Thyroid gland (tissue), 4 donors: ENCODE measurements around the gene MAGI1.

ENCODE experiments used
- CTCF ChIP-seq, 6 experiments: fragments of 200-600 bp in 3 of 6; fragments of 450-650 bp in 3 of 6; sonication (generic) in 3 of 6; IDR thresholded peaks; one replicate each; pipeline ENCODE4 v1.5.1; 2016 to 2019; ENCODE audit warnings: antibody characterized with exemption in 6 of 6, mild to moderate bottlenecking in 2 of 6, inconsistent platforms in 1 of 6, moderate library complexity in 1 of 6
- POLR2A ChIP-seq, 2 donors: fragments of 450-650 bp; IDR thresholded peaks; one replicate each; pipeline ENCODE4 v1.6.1; 2017; ENCODE audit warnings: antibody characterized with exemption in 2 of 2, mild to moderate bottlenecking in 2 of 2, moderate library complexity in 1 of 2

GRCh38 chr3:65535260-65535659 lies 503.5 kb downstream of the MAGI1 start:
- TF ChIP-seq POLR2A (IDR thresholded peaks at IDR 0.05) (no peak), CTCF (IDR thresholded peaks at IDR 0.05) (no peak)
